Fibroblast of villous mesenchyme (primary cell): ENCODE data around the gene SORCS2. TPM values are rescaled to one million over a fixed set of nuclear protein-coding genes. Genes with fewer than 3 reads are reported as not detected.

Experiments
- DNase-seq: peaks from one replicate; pipeline ENCODE4 v3.0.0-alpha.2; 2010; ENCODE audit warnings: low read depth
- H3K4me3 ChIP-seq: 2 replicates; pipeline ENCODE4 v1.5.1; 2011; ENCODE audit warnings: low read depth, mild to moderate bottlenecking, low read length
- total RNA-seq: library from RNA; depleted of rRNA; stranded (reverse); fragments of >200 nt; gene quantifications from 2 replicates; pipeline ENCODE4 v1.2.3, GENCODE V29; 2012
- TF ChIP-seq, protein P1 (sequence below): IDR thresholded peaks from 2 replicates; pipeline ENCODE4 v1.5.1; 2012; ENCODE audit warnings: low read depth, mild to moderate bottlenecking, low read length; ENCODE audit not compliant: insufficient read depth

Gene SORCS2
- total RNA-seq, 1 donor = under 0.01 TPM

DNA sequence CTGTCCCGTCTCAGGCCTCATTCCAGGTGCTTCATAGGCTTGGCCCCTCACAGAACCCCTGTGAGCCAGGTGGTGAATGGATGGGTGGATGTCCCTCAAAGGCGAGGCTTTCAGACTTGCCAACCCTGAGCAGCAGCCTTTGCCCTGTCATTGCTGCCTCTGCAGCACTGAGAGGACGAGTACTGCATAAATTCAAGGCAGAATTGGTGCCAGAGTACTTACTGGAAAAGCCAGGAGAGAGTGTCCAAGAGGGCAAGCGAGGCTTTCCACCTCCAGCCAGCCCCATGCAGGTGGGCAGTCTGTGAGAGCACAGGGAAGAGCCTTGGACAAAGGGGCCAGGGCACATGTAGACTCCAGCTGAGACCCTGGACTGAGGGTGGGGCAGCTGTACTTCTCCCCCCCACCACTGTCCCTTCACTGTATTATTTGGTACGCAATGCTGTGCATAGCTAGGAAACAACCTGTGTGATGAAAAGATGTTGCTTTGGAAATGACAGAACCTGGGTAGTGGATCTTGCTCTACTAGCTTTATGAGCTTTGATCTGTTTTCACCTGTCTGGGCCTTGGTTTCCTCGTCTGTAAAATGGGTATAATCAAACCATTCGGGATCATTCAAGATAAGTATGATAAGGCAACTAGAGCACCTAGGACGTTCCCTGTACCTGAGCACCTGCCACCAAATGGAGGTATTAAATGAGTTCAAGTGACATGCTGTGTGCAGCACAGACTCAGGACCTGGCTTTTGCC is 467.3 kb downstream of the SORCS2 start:
- no peak for DNase-seq
- H3K4me3 ChIP-seq = no peak overlapping the region
- TF ChIP-seq, protein P1, sequence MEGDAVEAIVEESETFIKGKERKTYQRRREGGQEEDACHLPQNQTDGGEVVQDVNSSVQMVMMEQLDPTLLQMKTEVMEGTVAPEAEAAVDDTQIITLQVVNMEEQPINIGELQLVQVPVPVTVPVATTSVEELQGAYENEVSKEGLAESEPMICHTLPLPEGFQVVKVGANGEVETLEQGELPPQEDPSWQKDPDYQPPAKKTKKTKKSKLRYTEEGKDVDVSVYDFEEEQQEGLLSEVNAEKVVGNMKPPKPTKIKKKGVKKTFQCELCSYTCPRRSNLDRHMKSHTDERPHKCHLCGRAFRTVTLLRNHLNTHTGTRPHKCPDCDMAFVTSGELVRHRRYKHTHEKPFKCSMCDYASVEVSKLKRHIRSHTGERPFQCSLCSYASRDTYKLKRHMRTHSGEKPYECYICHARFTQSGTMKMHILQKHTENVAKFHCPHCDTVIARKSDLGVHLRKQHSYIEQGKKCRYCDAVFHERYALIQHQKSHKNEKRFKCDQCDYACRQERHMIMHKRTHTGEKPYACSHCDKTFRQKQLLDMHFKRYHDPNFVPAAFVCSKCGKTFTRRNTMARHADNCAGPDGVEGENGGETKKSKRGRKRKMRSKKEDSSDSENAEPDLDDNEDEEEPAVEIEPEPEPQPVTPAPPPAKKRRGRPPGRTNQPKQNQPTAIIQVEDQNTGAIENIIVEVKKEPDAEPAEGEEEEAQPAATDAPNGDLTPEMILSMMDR = no peak

DNA sequence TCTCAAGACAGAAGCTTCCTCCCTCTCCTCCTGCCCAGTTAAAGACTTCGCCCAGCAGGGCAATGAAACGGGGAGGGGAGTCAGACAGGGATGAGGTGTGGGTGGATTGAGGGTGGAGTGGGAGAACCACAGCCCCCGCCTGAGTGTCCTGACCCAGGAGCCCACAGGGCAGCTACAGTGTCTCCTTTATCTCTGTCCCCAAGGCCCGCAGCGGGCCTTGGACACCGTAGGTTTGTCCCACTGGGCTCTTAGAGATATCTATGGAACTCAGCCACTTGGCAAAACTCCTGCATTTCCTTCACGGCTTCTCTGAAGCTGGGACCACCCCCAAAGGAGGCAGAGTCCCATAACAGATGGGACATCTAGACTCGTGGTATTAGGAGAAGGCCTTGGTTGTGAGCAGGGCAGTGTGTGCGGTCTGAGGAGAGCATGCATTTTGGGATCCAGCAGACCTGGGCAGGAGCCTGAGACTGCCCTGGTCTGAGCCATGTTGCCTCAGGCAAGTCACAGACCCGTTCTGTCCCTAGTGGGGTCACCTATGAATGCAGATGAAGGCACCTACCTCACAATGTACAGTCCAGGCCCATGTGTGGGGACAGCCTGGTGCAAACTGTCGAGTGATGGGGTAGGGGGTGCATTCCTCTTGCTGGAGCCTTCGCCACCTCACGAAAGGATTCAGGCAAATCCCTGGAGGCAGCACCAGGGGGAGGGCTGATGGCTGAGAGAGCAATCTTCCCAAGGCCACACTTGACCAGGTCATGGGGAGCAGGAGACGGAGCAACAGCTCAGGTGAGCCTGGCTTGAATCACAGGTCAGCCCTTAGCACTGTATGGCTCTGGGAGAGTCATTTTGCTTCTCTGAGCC is 468.1 kb downstream of the SORCS2 start:
- TF ChIP-seq, protein P1 = no peak
- no peak for DNase-seq

DNA sequence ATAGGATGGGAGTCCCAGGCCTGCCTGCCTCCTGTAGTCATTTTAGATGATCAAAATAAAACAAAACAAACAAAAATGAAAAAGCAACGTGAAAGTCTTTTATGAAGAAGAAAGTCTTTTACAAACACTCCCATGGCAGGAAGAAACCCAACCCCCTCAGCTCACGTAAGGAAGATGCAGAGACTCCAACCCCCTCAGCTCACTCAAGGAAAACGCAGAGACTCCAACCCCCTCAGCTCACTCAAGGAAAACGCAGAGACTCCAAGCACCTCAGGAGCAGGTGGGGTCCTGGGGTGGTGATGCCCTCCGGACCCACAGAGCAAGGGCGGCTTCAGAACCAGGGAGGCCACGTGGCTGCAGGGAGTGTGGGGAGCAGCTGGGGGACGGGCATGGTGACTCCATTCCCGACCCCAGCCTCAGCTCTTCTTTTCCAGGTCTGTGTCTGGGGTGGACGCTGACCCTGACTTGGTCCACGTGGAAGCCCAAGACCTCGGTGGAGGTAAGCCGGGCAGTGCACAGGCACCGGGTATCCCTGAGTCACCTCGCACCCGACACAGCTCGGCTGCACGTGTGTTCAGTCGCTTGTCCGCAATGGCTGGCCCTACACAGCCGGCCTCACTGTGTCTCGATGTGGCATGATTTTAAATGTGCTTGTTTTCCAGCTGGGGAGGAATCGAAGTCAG is 468.9 kb downstream of the SORCS2 start:
- DNase-seq = no peak
- H3K4me3 ChIP-seq = no peak overlapping the region
- TF ChIP-seq, protein P1 = no peak

More for the DNA sequence above, 468.1 kb downstream of the SORCS2 start:
- H3K4me3 ChIP-seq = no peak overlapping the region

DNA sequence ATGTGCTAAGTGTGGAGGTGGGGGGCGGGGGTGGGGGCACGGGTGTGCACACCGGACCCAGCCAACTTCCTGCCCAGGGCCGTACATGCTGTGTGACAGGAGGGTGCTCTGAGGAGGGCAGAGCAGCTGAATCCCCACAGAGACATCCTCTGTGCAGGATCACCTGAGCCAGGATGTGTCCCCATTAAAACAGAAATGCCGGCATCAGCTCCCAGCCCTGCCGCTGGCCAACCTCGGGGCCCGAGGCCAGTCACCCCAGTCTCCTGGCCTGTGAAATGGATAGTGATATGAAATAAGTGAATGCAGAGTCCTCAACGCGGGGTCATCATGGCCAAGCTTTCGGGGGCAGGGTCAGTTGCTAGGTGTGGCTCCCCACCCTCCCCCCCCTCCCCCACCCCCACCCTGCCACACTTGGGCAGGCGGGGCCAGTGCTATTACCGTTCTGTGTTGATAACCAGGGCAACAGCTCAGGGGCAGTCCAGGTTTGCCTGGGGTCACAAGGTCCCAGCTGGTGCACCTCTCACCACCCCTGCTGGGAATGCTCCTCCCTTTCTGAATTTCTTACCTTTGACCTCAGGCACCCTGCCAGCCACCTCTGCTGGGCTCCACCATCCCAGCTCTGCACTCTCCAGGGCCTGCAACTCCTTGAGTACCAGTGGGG is 469.6 kb downstream of the SORCS2 start:
- TF ChIP-seq, protein P1 = no peak
- H3K4me3 ChIP-seq = no peak overlapping the region
- no peak for DNase-seq

DNA sequence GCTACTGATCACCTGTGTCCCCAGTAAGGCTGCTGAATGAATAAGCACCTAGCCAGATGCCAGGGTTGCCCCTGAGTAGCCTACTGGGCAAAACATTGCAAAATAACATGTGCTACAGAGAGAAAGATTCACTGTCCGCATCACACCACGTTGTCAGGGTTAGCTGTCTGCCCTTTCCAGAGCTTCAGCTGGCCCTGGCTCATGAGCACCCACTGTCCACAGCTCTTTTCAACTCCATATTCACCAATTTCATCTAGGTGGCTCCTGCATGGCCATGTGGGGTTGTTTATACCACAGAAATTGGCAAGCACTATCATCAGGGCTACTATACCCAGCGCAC is 470.1 kb downstream of the SORCS2 start:
- DNase-seq = no peak
- no peak overlapping the region for H3K4me3 ChIP-seq

DNA sequence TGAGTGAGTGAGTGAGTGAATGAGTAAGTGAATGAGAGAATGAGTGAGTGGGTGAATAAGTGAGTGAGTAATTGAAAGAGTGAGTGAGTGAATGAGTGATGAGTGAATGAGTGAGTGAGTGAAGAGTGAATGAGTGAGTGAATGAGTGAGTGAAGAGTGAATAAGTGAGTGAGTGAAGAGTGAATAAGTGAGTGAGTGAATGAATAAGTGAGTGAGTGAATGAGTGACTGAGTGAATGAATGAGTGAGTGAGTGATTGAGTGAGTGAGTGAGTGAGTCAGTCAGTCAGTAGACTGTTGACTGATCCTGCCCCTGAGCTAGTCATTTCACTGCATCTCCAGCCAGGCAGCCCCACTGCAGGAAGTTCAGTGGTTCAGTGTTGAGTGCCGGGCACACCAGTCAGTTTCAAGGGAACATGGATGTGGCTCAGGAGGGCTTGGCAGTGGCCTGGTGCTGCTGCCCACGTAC is 470.8 kb downstream of the SORCS2 start:
- H3K4me3 ChIP-seq = no peak overlapping the region
- TF ChIP-seq, protein P1 = no peak
- DNase-seq = no peak

More for the DNA sequence above, 470.1 kb downstream of the SORCS2 start:
- TF ChIP-seq, protein P1 = no peak
